Bronchial epithelial cell (primary cell): ENCODE measurements around the gene MBD2. TPM values are rescaled to one million over a fixed set of nuclear protein-coding genes. Genes with fewer than 3 reads are reported as not detected.
A peak's percentile ranks its signal among the peaks of the same experiment; 100 is the strongest.

Experiments used
- DNase-seq: peaks from one replicate; pipeline ENCODE4 v3.0.0-alpha.2; 2010; ENCODE audit warnings: low read depth
- FAIRE-seq: peaks from 2 replicates; lab custom pipeline; 2011; peaks lifted over from hg19 to GRCh38; lab: Jason Lieb, UNC
- H3K27me3 ChIP-seq: 2 replicates; pipeline ENCODE4 v1.5.1; 2011; ENCODE audit warnings: low read length; ENCODE audit not compliant: control insufficient read depth, insufficient read depth
- H3K36me3 ChIP-seq: 2 replicates; pipeline ENCODE4 v1.5.1; 2011; ENCODE audit warnings: low read length; ENCODE audit not compliant: control insufficient read depth, insufficient read depth
- H3K4me3 ChIP-seq: 2 replicates; pipeline ENCODE4 v1.5.1; 2011; ENCODE audit warnings: mild to moderate bottlenecking, low read depth, low read length, control low read depth
- total RNA-seq: library from RNA; depleted of rRNA; stranded (reverse); fragments of >200 nt; gene quantifications from 2 replicates; pipeline ENCODE4 v1.2.1, GENCODE V29; 2014
- TF ChIP-seq, protein P1 (sequence below): IDR thresholded peaks from 2 replicates; pipeline ENCODE4 v1.5.1; 2011; ENCODE audit warnings: mild to moderate bottlenecking, moderate library complexity, low read length, control low read depth, inconsistent platforms; ENCODE audit not compliant: insufficient read depth, severe bottlenecking

The MBD2 gene
- total RNA-seq, result 36.3 and 58.4 TPM in 2 replicates

DNA sequence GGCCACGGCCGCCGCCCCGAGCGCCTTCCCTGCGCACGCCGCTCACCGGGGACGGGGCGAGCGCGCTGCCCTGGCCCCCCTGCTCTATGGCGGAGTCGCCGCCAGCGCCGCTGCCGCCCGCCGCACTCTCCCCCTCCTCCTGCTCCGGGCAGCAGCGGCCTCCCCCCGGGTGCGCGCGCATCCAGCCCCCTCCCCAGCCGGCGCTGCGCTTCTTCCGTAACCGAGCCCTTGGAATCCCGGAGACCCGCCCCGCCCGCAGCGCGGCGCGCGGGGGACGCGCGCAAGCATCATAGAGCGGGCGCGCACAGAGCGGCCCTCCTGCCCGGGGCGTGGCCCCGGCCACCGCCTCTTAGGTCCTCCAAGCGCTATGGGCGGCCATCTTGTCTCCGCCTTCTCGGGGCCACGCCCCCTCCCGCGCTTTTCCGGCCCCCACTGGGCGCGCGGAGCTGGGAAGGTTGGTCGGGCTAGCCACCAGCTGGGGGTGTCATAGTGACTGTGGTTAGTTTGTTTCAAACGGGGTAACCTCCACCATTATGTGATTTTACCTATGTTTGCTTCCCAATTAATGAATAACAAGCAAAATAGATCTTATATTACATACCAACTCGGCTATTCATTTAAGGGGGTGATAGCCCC lies at the start of gene MBD2:
Gene MBD2, minus strand, starts transcription at position 291 of the 636 bp plus-strand sequence. Its CDS starts 110 bp downstream, at position 181.
- H3K36me3 ChIP-seq, result no peaks in the 10 kb centered on the region
- no peaks in the 10 kb centered on the region for H3K27me3 ChIP-seq
- FAIRE-seq (no peak), DNase-seq (peak; percentile 82)
- TF ChIP-seq, protein P1, sequence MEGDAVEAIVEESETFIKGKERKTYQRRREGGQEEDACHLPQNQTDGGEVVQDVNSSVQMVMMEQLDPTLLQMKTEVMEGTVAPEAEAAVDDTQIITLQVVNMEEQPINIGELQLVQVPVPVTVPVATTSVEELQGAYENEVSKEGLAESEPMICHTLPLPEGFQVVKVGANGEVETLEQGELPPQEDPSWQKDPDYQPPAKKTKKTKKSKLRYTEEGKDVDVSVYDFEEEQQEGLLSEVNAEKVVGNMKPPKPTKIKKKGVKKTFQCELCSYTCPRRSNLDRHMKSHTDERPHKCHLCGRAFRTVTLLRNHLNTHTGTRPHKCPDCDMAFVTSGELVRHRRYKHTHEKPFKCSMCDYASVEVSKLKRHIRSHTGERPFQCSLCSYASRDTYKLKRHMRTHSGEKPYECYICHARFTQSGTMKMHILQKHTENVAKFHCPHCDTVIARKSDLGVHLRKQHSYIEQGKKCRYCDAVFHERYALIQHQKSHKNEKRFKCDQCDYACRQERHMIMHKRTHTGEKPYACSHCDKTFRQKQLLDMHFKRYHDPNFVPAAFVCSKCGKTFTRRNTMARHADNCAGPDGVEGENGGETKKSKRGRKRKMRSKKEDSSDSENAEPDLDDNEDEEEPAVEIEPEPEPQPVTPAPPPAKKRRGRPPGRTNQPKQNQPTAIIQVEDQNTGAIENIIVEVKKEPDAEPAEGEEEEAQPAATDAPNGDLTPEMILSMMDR, result no peak
- peak within 1 kb of the TSS; percentile 77 for H3K4me3 ChIP-seq

DNA sequence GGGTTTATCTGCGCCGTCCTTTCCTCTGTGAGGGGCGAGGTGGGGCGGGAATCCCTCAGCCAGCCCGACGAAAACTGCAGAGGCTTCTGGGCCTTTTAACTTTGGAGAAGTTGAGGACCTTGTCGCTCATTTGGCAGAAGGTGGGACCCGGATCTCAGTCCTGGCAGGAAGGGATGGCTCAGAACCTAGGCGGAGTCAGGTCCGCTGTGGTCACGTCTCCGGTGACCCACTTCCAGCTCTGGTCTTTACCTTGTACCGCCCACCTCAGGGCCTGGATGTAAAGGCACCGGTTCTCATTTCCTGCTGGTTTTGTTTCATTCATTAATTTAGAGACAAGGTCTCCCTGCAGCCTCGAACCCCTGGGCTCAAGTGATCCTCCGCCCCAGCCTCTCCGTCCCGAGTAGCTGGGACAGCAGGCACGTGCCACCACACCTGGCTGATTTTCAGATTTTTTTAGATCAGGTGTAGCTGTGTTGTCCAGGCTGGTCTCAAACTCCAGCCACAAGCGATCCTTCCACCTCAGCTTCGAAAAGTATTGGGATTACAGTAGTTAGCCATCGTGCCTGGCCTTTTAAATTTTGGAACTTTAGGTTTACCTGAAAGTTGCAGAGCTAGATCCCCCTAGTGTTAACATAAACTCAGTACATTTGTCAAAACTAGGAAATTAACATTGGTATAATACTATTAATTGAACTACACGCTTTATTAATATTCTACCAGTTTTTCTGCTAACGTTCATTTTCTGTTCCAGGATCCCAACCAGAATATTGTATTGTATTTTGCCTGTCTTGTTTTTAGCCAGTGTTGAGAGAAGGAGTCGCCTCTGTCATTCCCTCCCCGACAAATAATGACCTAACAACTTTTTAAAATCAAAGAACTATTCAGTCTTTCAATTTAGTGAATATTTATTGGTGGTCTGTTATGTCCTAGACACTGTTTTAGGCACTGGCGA lies 45.7 kb upstream of the MBD2 start:
- no peak for FAIRE-seq
- DNase-seq, result peak; percentile 70

DNA sequence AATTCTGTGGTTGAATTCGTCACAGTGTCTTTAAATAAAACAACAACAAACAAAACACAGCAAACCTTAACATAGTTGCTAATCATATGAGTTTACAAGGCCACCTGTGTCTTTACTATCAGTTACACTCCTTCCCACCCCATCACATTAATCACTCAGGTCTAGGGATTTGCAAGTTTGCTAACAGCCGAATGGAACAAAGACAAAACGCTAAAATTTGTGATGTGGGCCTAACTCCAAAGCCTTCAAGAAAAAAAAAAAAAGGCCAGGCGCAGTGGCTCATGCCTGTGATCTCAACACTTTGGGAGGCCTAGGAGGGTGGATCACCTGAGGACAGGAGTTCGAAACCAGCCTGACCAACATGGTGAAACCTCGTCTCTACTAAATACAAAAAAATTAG lies 44.3 kb upstream of the MBD2 start:
- FAIRE-seq (no peak), DNase-seq (no peak)
- Histone ChIP-seq H3K4me3 (peak overlapping the region; percentile 69), H3K27me3 (no peaks in the 10 kb centered on the region), H3K36me3 (no peaks in the 10 kb centered on the region)
- TF ChIP-seq, protein P1, result no peak

More for the DNA sequence above, 45.7 kb upstream of the MBD2 start:
- Histone ChIP-seq H3K36me3 (no peaks in the 10 kb centered on the region), H3K27me3 (no peaks in the 10 kb centered on the region), H3K4me3 (peak overlapping the region; percentile 69)
- TF ChIP-seq, protein P1, result peak; percentile 52

- TF ChIP-seq, protein P1, result no peak
- FAIRE-seq, result no peak
- H3K27me3 ChIP-seq, result no peaks in the 10 kb centered on the region
- DNase-seq, result no peak
- no peaks in the 10 kb centered on the region for H3K36me3 ChIP-seq
- H3K4me3 ChIP-seq, result no peak overlapping the region
Measured at GRCh38 chr18:54267701-54268100, 43.2 kb upstream of the MBD2 start.

DNA sequence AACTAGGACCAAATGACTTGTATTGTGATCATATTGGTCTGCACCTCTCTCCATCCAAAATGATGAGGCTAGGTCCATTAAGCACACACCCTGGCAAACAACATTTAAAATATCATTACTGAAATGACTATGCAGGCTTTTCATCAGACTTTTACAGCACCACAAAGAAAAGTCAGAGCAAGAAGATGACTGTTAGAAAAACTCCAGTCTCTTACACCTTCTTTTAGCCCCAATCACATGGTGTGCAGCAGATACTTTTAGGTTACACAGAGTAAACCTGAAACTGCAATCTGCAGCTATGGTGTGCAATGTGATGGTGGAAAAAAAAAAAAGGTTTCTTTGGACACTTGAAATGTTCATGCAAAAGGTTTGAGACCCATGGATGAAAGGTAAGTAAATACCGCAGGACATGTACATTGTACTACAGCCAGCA lies 39.5 kb upstream of the MBD2 start:
- TF ChIP-seq, protein P1, result no peak
- DNase-seq (no peak), FAIRE-seq (no peak)
- no peak overlapping the region for H3K4me3 ChIP-seq
- no peaks in the 10 kb centered on the region for H3K36me3 ChIP-seq
- H3K27me3 ChIP-seq, result no peaks in the 10 kb centered on the region
